Activated CD8-positive, alpha-beta memory T cell treated with anti-CD3 and anti-CD28 coated beads, Interleukin-2, amount 50 U/mL, for 1 hour (primary cell): ENCODE results near the gene SLC25A48.
"Not testable (repeated sequence)": the region's sequence is repeated elsewhere in the genome, so short reads cannot be mapped to it uniquely, and the experiment has no call there.

Experiments used
- DNase-seq: peaks from one replicate; pipeline ENCODE4 v3.0.0-alpha.2; 2020; ENCODE audit errors: extremely low read depth

The SLC25A48 gene

DNA sequence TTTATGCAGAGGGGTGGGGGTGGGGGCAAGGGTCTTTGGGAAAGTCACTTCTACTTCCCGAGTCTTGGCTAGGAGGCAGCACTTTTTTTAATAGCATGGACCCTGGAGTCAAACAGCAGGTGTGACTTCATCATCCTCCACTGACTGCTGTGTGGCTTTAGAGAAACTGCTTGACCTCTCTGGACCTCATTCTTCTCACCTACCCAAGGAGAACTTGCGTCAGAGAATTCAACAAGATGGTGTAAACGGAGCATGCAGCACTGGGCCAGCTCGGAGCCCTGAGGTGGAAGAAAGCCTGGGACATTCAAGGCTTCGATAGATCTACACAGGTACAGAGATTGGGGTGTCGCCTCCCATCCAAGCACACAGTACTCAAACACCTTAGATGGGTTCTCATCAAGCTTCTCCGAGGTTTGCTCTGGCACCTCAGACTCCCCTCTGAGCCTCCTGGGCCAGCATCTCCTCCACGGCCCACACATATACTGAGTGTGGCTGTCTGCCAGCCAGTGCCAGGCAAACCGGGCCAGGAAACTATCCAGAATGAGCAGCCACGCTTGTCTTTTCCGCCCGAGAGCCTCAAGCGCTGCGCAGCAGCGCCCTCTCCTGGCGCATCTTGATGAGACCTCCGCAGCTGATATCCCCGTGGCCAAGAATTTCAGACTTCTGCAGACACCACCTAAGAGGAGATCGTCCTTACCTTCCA lies 4.6 kb upstream of the SLC25A48 start:
- DNase-seq, result no peak

DNA sequence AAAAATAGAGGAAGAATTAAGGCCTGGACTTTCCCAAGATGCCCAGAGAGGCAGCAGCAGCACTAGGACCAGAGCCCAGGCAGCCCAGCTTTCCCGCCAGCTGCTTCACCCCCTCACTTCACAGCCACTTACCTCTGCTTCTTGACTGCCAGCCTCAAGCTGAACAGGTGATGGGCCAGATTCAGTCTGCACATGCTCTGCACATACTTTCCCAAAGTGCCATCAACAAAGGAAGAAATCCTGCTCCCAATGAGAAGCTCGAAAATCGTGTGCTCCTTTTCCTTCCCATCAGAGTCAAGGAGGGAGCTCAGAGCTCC lies 4.1 kb upstream of the SLC25A48 start:
- DNase-seq, result no peak

DNA sequence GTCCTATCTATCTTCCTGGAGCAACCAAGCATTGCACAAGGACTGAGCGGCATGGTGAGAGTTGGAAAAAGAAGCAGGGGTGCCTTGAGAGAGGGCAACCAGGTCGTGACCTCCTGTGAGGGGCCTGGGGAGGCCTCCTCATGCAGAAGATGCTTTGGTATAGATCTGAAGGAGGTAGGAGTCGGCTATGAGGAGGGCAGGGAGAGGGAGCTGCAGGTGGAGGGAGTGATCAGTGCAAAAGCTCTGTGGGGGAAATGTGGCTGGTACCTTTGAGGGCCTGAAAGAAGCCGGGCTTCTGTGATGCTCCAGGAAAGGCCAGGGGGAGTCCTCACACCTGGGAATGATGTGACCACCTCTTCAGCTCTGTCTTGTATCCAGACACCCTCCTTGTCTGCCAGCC lies 3.6 kb upstream of the SLC25A48 start:
- no peak for DNase-seq

DNA sequence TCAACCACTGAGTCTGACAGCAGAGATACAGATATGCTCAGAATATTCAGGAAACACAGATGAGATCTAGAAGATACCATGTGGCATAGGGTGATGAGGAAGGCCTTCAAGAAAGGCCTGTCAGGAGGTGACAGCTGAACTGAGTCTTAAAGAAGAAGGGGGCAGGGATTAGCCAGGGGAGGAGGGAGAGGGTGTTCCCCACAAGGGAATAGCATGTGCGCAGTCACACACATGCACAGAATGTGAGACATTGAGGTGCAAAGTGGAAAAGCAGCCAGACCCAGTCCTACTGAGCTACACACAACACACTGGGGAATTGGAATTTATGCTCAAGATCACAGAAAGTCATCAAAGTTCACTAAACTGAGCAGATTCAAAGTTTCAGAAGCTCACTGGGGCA lies 3.0 kb upstream of the SLC25A48 start:
- no peak for DNase-seq

DNA sequence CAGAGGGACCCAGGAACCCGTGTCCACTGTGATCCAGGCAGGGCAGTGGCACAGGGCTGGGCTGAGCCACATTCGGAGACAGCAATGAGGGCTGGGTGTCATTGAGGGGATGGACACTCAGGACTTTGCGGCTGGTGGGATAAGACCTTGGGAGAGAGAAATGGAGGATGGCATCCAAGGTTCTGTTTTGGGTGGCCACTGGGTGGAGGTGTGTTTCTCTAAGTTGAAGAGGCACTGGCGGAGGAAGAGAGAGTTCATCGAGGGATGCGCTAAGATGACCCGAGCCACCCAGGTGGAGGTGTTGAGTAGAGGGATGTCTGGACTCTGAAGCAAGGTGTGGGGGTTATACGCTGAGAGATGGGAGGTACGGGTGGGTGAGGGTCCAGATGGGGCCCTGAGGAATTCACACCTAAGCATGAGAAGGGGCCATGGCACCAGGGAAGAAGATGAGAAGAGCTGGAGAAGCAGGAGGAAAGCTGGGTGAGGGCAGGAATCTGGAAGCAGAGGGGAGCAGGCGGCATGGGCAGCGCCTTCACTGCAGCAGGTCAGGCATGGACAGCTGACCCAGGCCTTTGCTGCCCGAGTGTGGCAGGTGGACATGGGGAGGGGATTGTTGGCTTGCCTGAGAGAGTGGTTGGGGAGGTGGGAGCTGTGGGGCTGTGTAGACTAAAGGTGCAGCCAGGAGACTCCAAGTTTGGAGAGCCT lies 2.5 kb upstream of the SLC25A48 start:
- DNase-seq, result no peak

DNA sequence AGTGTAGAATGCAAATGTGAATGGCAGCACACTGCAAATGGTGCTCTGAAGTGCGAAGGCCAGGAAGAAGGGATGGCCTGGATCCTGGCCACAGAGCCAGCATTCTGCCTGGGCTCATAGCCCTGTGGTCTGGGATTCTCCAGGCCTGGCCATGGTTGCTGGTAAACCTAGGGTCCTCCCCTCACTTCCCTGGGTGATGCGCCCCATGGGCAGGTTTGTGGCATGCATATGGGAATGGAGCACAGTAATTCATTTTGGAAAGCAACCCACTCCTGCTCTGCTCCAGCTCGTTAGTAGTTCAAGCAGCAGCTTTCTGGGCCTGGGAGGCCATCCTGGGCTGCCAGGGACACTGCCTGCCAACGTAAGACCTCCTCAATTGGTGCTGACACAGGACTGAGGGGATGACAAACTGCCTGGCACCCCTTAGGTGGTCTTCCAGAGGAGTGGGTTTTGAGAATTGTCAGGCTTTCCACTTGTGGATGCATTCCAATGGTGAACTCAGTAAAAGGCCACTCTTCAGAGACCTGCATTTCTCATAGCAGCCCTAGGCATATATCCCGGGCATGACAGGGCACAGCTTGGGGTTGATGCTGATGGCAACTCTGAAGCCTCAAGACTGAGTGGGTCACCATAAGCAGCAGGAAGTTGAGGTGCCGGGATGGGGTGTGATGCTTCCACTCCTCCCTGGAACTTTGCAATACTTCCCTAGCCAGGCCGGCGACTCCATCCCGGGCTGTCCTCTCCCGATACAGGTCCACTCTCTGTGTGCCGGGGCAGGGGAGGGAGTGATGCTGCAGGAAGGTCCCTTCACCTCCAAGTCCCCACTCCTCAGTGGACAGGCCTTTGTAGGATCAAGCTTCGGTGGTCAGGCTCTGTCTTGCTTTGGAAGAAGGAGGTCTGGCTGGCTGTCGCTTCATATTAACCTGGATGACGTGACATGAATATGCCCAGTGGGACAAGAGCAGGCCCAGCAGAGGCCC lies 1.2 kb upstream of the SLC25A48 start:
- DNase-seq, result no peak

DNA sequence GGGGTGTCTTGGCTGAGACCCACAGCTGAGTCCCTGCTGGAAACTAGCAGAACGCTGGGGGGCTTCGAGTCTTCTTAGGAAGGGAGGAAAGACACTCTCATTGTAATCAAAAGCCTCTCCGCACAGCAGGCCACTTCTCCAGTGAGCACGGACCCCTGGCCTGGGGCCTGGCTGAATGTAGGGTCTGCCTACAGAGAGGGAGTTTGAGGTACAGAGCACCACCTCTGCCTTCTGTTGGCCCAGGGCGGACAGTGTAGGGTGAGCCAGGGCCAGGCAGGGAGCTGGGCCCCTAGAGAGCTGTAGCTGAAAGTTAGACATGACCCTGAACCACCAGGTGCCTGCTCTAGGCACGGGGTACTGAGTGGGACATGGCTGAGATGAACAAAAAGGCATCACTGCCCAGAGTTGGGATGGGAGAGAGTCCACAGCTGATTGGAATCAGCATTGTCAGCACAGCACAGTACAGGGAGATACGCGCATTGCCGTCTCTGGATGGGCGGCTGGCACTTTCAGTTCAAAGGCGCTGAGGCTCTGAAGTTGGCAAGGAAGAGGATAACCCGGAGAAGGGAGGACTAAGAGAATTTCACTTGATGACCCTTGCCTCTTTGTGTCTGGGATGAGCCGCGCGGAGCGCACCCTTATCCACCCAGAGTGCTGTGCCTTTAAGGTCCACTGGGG lies 363 bp upstream of the SLC25A48 start:
- DNase-seq, result no peak

DNA sequence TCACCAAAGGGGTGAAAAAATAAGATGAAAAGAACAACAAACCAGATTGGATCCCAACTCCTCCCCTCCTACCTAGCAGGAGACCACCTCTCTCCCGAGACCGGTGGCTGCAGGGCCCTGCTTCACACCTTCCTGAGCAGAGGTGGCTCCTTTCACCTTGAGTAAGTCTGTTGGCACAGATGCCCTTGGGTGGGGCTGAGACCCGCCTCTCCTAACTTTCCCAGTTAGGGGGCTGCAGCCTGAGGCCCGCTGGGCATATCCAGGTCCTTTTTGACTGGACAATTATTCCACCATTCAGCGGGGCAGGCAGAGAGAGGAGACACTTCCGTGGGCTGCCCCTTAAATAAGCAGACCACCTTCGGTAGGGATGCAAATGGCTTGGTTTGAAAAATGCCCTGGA lies 1.3 kb downstream of the SLC25A48 start:
- DNase-seq, result no peak

DNA sequence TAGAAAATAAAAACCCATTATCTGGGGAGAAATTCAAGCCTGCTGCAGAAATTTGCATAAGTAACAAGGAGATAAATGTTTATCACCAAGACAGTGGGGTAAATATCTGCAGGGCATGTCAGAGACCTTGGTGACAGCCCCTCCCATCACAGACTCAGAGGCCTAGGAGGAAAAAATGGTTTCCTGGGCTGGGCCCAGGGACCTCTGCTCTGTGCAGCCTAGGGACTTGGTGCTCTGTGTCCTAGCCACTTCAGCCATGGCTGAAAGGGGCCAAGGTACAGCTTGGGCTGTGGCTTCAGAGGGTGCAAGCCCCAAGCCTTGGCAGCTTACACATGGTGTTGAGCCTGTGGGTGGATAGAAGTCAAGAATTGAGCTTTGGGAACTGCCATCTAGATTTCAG lies 3.9 kb downstream of the SLC25A48 start:
- DNase-seq, result not testable (repeated sequence)

DNA sequence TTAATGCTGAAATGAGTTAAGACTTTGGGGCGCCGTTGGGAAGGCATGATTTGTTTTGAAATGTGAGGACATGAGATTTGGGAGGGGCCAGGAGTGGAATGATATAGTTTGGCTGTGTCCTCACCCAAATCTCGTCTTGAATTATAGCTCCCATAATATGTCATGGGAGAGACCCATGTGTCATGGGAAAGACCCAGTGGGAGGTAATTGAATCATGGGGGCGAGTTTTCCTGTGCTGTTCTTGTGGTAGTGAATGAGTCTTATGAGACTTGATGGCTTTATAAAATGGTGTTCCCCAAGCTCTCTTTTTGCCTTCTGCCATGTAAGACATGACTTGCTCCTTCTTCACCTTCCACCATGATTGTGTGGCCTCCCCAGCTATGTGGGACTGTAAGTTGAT lies 5.1 kb downstream of the SLC25A48 start:
- no peak for DNase-seq

DNA sequence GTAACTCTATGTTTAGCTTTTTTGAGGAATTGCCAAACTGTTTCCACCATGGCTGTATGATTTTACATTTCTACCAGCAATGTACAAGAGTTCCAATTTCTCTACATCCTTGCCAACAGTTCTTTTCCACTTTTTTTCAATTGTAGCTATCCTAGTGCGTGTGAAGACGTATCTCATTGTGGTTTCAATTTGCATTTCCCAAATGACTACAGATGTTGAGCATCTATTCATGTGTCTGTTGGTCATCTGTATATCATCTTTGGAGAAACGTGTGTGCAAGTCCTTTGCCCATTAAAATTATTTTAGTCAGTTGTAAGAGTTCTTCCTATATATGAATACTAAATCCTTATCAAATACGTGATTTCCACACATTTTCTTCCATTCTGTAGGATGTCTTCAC lies 6.5 kb downstream of the SLC25A48 start:
- DNase-seq, result no peak

DNA sequence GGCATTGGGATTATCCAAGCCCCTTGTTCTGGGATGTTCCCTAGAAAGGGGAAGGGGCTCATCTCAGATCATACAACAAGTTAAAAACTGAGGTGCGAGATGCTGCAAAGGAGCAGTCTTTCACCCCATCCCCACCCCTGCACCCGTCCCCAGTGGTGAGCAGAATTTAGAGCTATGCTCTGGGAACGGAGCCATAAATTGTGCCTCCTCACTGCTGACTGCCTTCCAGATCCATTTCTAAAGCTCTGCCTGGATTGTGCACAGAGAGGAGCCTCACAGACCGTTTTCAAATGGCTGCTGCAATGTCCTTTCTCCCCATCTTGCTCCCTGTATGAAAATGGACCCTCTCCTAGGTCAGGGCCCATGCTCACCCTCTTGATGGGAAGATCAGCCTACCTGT lies 8.3 kb downstream of the SLC25A48 start:
- DNase-seq, result no peak

DNA sequence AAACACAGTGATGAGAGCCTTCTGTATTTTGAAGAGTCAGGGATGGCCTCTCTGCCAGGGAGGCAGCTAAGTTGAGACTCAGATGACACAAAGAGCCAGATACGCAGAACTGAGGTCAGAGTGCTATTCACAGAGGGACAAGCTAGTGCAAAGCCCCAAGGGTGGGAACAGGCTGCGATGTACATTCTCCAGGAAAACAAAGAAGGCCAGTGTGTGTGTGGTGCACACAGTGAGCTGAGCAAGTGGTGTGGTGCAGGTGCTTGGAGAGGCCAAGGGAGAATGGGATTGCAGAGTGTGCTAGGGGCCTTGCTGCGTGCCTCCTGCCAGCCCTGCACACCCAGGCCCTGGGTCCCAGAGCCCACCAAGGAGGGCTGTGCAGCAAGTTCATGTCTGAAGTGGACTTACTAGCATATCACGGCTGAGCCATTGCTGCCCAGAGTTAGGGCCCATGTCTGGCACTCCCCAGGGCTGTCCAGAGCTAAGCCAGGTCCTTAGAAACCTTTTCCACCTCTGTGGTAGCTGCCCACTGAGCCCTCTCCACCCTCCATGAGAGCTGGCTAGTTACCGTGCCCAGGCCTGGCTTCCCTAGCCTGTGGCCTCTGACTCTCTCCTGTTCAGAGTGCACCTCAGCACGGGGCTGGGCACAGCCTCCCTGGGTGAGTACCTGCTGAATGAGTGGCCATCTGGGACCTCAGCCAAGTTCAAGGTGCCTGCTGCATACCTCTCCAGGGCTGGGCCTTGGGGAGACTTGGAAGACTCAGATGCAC lies 9.3 kb downstream of the SLC25A48 start:
- no peak for DNase-seq

DNA sequence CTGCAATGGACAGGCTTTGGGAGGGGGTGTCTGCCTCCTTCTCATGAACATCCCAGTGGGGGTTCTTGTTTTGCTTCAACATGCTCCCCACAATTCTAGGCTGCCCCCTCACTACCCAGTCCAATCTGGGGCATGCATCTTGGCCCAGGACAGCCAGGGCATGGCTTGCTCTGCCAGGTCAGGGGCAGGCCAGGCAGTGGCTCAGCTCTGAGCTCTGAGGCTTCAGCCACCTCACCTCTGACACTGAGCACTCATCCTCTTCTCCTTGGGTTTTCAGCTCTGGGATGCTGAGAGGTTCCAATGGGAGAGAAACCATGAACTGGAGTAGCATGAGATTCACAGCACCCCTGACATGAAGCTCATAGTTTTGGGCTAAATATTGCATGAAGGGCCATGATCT lies 11.8 kb downstream of the SLC25A48 start:
- no peak for DNase-seq

DNA sequence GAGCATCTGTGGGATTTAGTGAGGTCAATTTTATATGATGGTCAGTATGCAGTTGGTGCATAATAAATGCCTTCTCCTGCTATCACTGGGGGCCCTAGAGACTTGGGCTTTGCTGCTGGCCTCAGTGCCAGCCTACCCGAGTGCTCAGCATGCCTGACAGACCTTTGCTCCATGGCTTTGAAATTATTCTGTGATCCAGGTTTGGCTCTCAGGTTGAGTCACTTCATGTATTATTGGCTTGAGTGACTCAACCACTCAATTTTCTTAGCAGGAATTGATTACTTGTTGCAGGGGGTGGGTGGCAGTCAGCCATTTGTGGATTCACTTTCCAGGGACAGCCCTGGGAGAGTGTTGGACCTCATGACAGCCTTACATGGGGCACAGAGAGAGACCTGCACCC lies 13.5 kb downstream of the SLC25A48 start:
- DNase-seq, result no peak

DNA sequence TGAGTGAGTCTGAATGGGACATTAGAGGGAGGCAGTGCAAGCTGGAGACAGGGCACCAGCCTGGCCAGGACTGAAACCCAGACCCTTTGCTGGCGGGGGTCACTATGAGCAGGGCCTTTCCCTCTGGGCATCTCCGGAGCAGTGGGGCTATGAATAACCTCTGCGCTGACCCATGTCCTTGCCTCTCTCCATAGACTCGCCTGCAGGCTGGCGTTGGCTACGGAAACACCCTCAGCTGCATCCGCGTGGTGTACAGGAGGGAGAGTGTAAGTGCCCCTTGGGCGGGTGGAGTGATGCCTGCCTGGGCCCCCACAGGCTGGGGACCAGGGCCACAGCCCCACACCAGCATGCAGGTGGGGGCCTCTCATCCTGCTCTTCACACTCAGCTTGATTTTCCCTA lies 15.8 kb downstream of the SLC25A48 start:
- no peak for DNase-seq

DNA sequence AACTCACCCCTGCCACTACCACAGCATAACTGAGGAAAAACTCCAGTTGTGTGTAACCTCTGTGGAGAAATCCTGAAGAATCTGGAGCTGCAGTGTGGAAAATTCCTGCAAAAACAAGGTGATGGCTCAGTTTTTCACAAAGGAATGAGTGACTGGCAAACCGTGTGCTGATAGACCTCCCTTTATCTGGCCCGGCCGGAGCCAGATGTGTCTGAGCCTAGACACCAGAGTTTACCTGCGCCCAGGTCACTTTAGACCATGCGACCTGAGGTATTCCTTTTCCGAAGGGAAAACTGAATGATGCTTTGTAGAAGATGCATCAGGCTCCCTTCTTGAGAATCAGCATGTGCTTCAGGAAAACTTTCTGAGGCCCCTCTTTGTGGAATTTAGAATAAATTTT lies 16.2 kb downstream of the SLC25A48 start:
- DNase-seq, result no peak

DNA sequence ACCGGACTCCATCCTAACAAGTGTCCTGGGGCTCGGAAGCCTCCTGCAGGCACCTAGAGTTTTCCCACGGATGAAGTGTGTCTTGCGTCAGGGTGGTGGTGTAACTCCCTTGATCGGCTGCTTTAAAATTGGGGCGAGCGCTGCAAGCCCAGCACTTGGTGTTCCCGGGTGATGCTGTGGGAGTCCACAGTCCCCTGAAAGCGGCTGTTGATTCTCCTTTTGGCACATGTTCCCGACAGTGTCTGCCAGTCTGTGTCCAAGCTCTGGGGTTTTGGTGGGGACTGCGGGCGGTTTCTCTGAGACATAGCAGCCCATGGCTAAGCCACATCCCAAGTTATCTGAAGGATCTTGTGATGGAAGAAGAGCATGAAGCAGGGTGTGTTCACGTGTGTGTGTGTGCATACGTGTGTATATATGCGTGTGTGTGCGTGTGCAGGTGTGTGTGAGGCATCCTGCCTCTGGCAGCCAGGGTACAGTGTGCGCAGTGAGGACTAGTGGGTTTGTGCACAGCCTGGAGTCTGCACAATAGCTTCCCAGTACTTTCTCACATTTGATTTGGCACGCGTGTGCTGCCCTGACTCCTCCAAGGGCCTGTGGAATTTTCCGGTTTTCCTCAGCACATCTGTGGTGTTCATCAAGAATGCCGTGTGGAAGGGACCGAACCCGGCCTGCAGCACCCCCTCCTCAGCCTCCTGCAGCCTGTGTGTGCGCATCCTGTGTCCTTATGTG lies 16.9 kb downstream of the SLC25A48 start:
- no peak for DNase-seq

DNA sequence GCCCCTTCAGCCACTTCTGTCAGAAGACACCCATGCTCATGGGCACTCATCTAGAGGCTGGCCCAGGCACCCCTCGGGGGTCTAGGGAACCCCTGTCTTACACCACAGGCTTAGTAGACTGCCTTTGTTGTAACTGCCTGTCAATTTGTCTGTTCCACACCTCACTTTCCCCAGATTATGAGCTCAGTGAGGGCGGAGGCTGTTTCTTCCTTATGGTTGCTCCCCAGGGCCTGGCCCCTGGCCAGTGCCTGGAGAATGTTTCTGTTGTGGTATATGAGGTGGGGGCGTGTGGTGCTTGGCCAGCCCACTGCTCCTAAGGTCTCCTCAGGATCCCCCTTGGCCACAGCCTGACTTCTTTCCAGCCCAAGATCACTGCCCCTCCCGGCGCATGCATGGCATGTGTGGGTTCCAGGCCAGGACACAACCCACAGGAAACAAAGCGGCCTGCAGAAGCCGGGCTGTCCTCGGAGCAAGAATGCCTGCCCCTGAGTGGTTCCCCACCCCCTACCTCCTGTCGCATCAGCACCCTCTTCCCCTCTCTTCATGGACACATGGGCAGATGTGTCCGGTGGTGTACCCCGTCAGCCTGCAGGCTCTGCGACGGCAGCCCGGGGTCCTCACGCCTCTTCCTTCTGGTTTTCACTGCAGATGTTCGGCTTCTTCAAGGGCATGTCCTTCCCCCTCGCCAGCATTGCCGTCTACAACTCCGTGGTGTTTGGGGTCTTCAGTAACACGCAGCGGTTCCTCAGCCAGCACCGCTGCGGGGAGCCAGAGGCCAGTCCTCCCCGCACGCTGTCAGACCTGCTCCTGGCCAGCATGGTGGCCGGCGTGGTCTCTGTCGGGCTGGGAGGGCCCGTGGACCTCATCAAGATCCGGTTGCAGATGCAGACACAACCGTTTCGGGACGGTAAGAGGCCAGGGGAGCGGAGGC lies 17.7 kb downstream of the SLC25A48 start:
- DNase-seq, result no peak
